Inferior parietal cortex (tissue), 1 donor: ENCODE results near the gene CNGA3.
"Not testable (repeated sequence)": the region's sequence is repeated elsewhere in the genome, so short reads cannot be mapped to it uniquely, and the experiment has no call there.

ENCODE experiments used
- DNase-seq: peaks from one replicate; pipeline ENCODE4 v3.0.0-alpha.2; 2016; ENCODE audit errors: extremely low spot score

CNGA3 gene

GRCh38 chr2:98346311-98347236 is at the start of gene CNGA3:
CNGA3 (plus strand) TSS chr2:98346456; CDS start chr2:98369976, 23,520 bp downstream.
- DNase-seq, result no peak

GRCh38 chr2:98297817-98298682 is 48.2 kb upstream of the CNGA3 start:
- no peak for DNase-seq

- no peak for DNase-seq
Observed at GRCh38 chr2:98298683-98299164, 47.5 kb upstream of the CNGA3 start.

GRCh38 chr2:98299211-98299905 is 46.9 kb upstream of the CNGA3 start:
- DNase-seq, result no peak

- no peak for DNase-seq
Observed at GRCh38 chr2:98300141-98300874, 45.9 kb upstream of the CNGA3 start.

GRCh38 chr2:98301469-98301868 is 44.8 kb upstream of the CNGA3 start:
- no peak for DNase-seq

- not testable (repeated sequence) for DNase-seq
Observed at GRCh38 chr2:98307131-98307696, 39.0 kb upstream of the CNGA3 start.

- no peak for DNase-seq
Observed at GRCh38 chr2:98308068-98308467, 38.2 kb upstream of the CNGA3 start.

GRCh38 chr2:98308532-98308931 is 37.7 kb upstream of the CNGA3 start:
- DNase-seq, result no peak

GRCh38 chr2:98309580-98309979 is 36.7 kb upstream of the CNGA3 start:
- no peak for DNase-seq

- DNase-seq, result no peak
Observed at GRCh38 chr2:98310010-98310409, 36.2 kb upstream of the CNGA3 start.

- no peak for DNase-seq
Observed at GRCh38 chr2:98311090-98311489, 35.2 kb upstream of the CNGA3 start.

GRCh38 chr2:98311771-98312545 is 34.3 kb upstream of the CNGA3 start:
- DNase-seq, result no peak

- no peak for DNase-seq
Observed at GRCh38 chr2:98313492-98314250, 32.6 kb upstream of the CNGA3 start.

GRCh38 chr2:98314251-98314650 is 32.0 kb upstream of the CNGA3 start:
- no peak for DNase-seq

- DNase-seq, result no peak
Observed at GRCh38 chr2:98315957-98316356, 30.3 kb upstream of the CNGA3 start.

- DNase-seq, result no peak
Observed at GRCh38 chr2:98317214-98317613, 29.0 kb upstream of the CNGA3 start.

GRCh38 chr2:98320171-98320570 is 26.1 kb upstream of the CNGA3 start:
- DNase-seq, result not testable (repeated sequence)

- no peak for DNase-seq
Observed at GRCh38 chr2:98324181-98324580, 22.1 kb upstream of the CNGA3 start.
